Measurements from ENCODE around the gene PEX11G. TPM values are rescaled to one million over a fixed set of nuclear protein-coding genes. Genes with fewer than 3 reads are reported as not detected.
A peak's percentile ranks its signal among the peaks of the same experiment; 100 is the strongest.

Gene PEX11G
- total and polyA plus RNA-seq, 9 of the 15 experiments (the other 6 are each of a cell fraction or from before 2014, with no cell fraction given): 0.07 to 3.2 (median 0.70) TPM; not detected in 1

DNA sequence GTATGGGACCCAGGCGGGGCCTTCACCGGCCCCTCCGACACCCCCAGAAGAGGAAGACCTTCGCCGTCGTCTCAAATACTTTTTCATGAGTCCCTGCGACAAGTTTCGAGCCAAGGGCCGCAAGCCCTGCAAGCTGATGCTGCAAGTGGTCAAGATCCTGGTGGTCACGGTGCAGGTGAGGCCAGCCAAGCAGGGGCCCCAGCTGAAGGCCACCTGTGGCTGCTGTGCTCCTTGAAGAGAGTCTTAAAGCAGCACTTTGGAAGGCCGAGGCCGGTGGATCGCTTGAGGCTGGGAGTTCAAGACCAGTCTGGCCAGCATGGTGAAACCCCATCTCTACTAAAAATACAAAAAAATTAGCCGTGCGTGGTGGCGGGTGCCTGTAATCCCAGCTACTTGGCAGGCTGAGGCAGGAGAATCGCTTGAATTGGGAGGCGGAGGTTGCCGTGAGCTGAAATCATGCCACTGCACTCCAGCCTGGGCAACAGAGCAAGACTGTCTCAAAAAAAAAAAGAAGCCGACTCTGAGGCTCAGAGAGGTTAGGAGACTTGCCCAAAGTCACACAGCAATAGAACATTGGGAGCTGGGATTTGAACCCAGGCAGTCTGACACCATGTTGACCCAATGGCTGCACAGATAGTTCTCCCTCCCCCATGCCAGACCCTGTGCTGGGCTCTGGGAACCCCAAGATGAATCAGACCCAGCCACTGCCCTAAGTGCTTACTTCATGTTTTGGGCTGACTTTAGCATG, 36.3 kb upstream of the PEX11G start:
- POLR2A ChIA-PET: interaction anchor here (0.6 to 0.7 kb wide), 2 partner anchors 16 to 346 kb away, joined by 3 read pairs; no protein-coding TSS in a partner anchor

More for the DNA sequence above, 36.3 kb upstream of the PEX11G start:
- BruUV-seq (replicated peaks): no TSS peak
- Histone ChIP-seq H3K4me2 (ENCODE audit: insufficient read depth, low read length) (no peak overlapping the region), H3K9ac (ENCODE audit: insufficient read depth in 1 of 2, low read depth in 2 of 2, low read length in 2 of 2) (no peak overlapping the region), H3K36me3 (ENCODE audit: control insufficient read depth, insufficient read depth, low read length) (peaks cover 12% of the 10 kb centered on the region; the same call in 1 of the 3 replicates), H3K4me1 (replicated peaks in 1 of 2; ENCODE audit: control insufficient read depth in 2 of 2, insufficient read depth in 2 of 2, low read length in 2 of 2) (peaks cover 6 to 41% of the 10 kb centered on the region in 2 experiments; a peak in 4 of 5 replicates), H4K20me1 (replicated peaks; ENCODE audit: control insufficient read depth, insufficient read depth, low read length) (no peaks in the 10 kb centered on the region), H3K9me3 (replicated peaks; ENCODE audit: control insufficient read depth, insufficient read depth, low read depth, low read length) (no peaks in the 10 kb centered on the region), H3K9me1 (ENCODE audit: control insufficient read depth, insufficient read depth, low read length) (no peaks in the 10 kb centered on the region), H3K4me3 (no peak overlapping the region), H2AFZ (ENCODE audit: low read depth, low read length) (no peak overlapping the region), H3K79me2 (ENCODE audit: control insufficient read depth, insufficient read depth, low read length) (peaks cover 4% of the 10 kb centered on the region; the same call in 2 of the 3 replicates), H3K27ac (ENCODE audit: extremely low read depth, low read depth, low read length) (no peak overlapping the region), H3K27me3 (ENCODE audit: control insufficient read depth in 2 of 2, insufficient read depth in 2 of 2, low read length in 2 of 2) (no peaks in the 10 kb centered on the region)
- CTCF ChIA-PET (ENCODE audit: low intra/inter-chr PET ratio): no interaction called here
- in situ Hi-C loops (cut with MboI): no loop called here
- WGBS (ENCODE audit: insufficient coverage, low coverage, missing lambda C conversion rate): 83% methylated on average over 14 of the region's 20 CpGs
- TF ChIP-seq SREBF1 (IDR thresholded peaks at IDR 0.05; ENCODE audit: borderline replicate concordance, low read depth, low read length) (no peak), BCOR (IDR thresholded peaks at IDR 0.05) (peak; percentile 95), SMARCA5 (IDR thresholded peaks at IDR 0.05) (peak; percentile 93), PTBP1 (IDR thresholded peaks at IDR 0.05; ENCODE audit: low read depth, low read length) (0 out of 2 replicates have a peak, but pooled peaks have one; percentile 39), ZFP36 (IDR thresholded peaks at IDR 0.05; ENCODE audit: low read depth, low read length, partially characterized antibody) (peak; percentile 77), GABPB1 (CRISPR knock-in tag; IDR thresholded peaks at IDR 0.05) (no peak), RCOR1 (IDR thresholded peaks at IDR 0.05; ENCODE audit: borderline replicate concordance in 1 of 2, low read depth in 2 of 2, low read length in 2 of 2) (0 out of 4 replicates have a peak, but pooled peaks of 1 of the 2 experiments have one; percentile 24), ZNF175 (CRISPR knock-in tag; IDR thresholded peaks at IDR 0.05; ENCODE audit: low read depth) (no peak), KDM1A (IDR thresholded peaks at IDR 0.05) (peak; percentile 39 to 53; a peak in 2 of 4 replicates), RBM25 (IDR thresholded peaks at IDR 0.05; ENCODE audit: low read depth, low read length, severe bottlenecking) (peak; percentile 85)
- intact Hi-C loops (cut with micrococcal nuclease): no loop called here
- DNase-seq (ENCODE audit: extremely low read depth in 1 of 4, low spot score in 3 of 4) (no peak), FAIRE-seq (no peak), ATAC-seq (no peak)

All from K562 (cell line).